ENCODE measurements around the gene CIITA.
"Not testable (repeated sequence)": the region's sequence is repeated elsewhere in the genome, so short reads cannot be mapped to it uniquely, and the experiment has no call there.

CIITA gene, protein sequence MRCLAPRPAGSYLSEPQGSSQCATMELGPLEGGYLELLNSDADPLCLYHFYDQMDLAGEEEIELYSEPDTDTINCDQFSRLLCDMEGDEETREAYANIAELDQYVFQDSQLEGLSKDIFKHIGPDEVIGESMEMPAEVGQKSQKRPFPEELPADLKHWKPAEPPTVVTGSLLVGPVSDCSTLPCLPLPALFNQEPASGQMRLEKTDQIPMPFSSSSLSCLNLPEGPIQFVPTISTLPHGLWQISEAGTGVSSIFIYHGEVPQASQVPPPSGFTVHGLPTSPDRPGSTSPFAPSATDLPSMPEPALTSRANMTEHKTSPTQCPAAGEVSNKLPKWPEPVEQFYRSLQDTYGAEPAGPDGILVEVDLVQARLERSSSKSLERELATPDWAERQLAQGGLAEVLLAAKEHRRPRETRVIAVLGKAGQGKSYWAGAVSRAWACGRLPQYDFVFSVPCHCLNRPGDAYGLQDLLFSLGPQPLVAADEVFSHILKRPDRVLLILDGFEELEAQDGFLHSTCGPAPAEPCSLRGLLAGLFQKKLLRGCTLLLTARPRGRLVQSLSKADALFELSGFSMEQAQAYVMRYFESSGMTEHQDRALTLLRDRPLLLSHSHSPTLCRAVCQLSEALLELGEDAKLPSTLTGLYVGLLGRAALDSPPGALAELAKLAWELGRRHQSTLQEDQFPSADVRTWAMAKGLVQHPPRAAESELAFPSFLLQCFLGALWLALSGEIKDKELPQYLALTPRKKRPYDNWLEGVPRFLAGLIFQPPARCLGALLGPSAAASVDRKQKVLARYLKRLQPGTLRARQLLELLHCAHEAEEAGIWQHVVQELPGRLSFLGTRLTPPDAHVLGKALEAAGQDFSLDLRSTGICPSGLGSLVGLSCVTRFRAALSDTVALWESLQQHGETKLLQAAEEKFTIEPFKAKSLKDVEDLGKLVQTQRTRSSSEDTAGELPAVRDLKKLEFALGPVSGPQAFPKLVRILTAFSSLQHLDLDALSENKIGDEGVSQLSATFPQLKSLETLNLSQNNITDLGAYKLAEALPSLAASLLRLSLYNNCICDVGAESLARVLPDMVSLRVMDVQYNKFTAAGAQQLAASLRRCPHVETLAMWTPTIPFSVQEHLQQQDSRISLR

GRCh38 chr16:10876799-10877341 is at the start of gene CIITA:
Gene CIITA, plus strand, starts transcription at chr16:10877202. Its CDS starts 129 bp downstream, at chr16:10877331.
- peak in 1 of 3 experiments; percentile 46 for DNase-seq (ENCODE audit: low read depth in 3 of 3)

- no peak for DNase-seq (ENCODE audit: low read depth in 3 of 3)
Observed at GRCh38 chr16:10827691-10828341, 49.2 kb upstream of the CIITA start.

DNA sequence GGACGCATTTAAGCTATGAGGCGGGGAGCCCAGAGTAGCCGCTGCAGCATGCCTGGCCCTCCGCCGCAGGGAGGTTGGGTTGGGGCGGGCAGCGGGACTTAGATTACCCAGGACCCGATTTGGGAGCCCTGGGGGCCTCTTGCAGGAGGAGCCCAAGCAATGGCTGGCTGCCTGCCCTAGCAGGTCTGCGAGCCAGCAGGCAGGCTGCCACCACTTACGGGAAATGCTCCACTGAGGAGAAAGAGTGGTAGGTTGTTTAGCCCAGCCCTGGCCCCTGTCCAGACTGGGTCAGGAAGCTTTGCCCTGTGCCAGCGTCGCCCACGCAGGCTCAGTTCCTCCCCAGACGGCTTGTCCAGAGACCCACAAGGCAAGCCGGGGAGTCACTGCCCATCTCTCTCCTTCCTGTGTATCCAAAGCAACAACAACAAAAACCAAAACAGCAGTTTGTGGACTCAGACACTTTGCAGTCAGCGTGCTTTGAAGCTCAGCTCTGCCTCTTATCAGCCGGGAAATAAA is 48.1 kb upstream of the CIITA start:
- DNase-seq (ENCODE audit: low read depth in 3 of 3): no peak

- not testable (repeated sequence) for DNase-seq (ENCODE audit: low read depth in 3 of 3)
Observed at GRCh38 chr16:10829390-10830098, 47.5 kb upstream of the CIITA start.

DNA sequence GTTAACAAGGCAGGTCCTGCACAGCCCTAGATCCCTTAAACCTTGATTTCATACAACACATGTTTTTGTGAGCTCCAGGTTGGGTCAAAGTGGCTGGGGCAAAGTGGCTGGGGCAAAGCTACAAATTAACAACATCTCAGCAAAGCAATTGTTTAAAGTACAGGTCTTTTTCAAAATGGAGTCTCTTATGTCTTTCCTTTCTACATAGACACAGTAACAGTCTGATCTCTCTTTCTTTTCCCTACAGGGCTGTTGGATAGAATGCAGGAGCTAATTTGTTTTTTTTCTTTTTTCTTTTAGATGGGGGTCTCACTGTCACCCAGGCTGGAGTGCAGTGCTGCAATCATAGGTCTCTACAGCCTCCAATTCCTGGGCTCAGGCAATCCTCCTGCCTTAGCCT is 46.8 kb upstream of the CIITA start:
- DNase-seq (ENCODE audit: low read depth in 3 of 3): not testable (repeated sequence)

DNA sequence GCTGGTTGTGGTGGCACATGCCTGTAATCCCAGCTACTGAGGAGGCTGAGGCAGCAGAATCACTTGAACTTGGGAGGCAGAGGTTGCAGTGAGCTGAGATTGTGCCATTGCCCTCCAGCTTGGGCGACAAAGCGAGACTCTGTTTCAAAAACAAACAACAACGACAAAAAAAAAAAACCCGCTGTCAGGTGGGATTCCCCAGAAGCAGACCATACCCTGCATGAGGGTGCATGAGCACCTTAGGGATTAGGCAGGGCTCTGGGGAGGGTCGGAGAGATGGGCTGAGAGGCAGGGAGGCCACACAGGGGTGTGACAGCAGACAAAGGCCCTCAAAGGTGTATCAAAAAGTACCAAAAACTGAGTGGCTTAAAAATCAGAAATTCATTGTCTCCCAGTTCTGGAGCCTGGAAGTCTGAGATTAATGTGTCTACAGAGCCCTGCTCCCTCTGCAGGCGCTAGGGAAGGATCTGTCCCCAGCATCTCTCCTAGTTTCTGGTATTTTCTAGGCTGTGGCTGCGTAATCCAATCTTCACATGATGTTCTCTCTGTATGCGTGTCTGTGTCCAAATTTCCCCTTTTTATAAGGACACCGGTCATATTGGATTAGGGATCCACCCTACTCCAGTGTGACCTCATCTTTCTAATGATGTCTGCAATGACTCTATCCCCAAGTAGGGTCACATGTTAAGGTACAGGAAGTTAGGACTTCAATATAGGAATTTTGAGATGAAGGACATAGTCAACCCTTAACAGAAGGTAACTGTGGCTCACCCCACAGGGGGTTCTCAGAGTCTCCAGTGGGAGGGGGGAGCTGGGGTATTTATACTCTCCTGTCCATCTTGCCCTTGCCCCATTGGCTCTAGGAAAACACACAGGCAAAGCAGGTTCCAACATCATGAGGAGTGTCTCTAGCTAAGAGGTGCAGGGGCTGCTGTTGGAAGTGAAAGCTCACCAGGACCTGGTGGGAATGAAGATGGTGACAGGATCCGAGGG is 44.8 kb upstream of the CIITA start:
- no peak for DNase-seq (ENCODE audit: low read depth in 3 of 3)

GRCh38 chr16:10833271-10833670 is 43.7 kb upstream of the CIITA start:
- DNase-seq (ENCODE audit: low read depth in 3 of 3): no peak

GRCh38 chr16:10834130-10834529 is 42.9 kb upstream of the CIITA start:
- DNase-seq (ENCODE audit: low read depth in 3 of 3): no peak

DNA sequence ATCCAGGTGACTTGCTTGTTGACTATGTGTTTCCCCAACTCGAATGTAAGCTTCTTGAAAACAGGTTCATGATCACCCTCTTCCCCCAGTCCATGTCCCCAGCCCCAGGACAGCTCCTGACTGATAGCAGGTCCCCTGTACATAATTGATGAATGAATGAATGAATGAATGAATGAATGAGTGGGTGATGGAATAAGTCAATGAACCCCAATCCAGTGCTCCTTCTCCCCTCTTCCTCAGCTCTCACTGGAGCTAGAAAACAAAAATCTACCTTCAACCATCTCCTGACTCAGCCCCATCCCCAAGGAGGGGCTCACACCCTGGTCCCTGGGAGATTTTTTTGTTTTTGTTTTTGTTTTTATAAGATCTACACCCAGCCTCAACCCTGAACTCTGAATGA is 42.2 kb upstream of the CIITA start:
- DNase-seq (ENCODE audit: low read depth in 3 of 3): no peak

DNA sequence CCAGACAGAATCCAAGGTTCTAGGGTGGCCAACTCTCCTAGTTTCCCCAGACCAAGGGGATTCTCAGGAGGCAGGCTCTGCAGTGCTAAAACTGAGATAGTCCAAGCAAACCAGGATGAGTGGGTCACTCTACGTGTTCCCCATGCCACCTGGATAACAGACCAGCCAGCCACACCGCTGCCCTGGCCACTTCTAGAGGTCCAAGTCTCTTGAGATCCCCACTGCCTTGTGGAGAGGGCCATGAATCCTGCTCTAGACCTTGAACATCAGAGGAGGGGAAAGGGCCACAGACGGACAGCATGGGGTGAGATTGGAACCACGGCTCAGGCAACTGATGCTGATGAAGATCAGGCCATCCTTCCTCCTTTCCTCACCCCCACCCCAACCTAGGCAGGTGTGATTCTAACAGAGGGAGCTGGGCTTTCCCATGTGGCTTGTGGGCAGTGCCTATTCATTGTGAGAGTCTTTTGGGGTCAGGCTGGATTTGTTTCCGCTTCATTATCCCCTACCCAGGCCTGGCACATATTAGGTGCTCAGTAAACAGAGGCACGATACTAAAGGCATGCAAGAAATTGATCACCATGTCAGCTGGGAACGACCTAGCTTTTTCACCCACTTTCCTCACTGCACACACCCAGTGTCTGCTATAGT is 41.6 kb upstream of the CIITA start:
- no peak for DNase-seq (ENCODE audit: low read depth in 3 of 3)

DNA sequence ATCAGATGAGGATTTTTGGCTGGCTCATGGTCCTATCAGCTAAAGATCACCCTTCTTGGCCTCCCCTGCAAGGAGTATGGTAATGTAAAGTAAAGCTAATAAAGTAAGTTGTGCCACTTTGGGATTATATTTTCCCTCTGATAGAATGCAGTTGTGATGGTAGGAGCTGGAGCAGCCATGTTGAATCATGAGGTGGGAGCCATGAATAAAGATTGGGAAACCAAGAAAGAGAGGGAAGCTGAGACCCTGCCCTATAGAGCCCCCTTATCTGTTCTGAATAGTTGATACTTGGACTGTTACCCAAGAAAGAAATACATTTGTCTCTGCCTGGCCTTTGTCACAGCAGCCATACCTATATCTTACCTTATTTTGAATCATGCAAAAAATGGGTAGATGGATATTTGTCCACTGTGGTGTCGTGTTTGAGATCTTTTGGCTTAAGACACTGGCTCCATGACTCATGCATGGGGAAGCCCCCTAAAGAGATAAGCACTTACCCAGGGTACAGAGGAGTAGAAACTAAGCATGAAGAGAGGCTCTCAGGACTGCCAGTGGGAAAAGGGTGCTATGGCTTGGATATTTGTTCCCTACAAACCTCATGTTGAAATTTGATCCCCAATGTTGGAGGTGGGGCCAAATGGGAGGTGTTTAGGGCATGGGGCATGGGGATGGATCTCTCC is 40.7 kb upstream of the CIITA start:
- DNase-seq (ENCODE audit: low read depth in 3 of 3): no peak

DNA sequence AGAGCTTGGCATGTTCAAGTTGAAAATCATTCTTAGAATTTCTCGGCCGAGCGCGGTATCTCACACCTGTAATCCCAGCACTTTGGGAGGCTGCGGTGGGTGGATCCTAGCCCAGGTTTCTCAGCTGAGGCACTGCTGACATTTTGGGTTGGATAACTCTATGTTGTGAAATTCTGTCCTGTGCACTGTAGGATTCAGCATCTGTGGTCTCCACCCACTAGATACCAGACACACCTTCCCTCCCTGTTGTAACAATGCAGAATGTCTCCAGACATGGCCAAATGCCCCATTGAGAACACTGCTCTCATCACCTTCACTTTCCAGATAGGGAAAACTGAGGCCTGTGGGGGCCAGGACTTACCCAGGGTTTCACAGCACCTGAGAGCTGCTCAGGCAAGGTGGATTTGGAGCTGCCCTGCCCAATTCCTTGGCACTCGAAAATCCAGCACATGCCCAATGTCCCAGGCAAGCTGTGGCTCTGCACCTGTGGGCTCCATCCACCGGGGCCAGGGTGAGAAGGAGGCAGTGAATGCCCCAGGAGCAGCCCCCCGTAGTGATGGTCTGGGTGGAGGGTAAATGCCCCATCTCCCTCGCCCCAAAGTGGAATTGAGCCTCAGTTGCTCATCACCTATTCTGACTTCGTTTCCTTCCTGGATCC is 38.3 kb upstream of the CIITA start:
- DNase-seq (ENCODE audit: low read depth in 3 of 3): no peak

- DNase-seq (ENCODE audit: low read depth in 3 of 3): no peak
Observed at GRCh38 chr16:10839279-10839666, 37.7 kb upstream of the CIITA start.

- DNase-seq (ENCODE audit: low read depth in 3 of 3): no peak
Observed at GRCh38 chr16:10840703-10841102, 36.3 kb upstream of the CIITA start.

DNA sequence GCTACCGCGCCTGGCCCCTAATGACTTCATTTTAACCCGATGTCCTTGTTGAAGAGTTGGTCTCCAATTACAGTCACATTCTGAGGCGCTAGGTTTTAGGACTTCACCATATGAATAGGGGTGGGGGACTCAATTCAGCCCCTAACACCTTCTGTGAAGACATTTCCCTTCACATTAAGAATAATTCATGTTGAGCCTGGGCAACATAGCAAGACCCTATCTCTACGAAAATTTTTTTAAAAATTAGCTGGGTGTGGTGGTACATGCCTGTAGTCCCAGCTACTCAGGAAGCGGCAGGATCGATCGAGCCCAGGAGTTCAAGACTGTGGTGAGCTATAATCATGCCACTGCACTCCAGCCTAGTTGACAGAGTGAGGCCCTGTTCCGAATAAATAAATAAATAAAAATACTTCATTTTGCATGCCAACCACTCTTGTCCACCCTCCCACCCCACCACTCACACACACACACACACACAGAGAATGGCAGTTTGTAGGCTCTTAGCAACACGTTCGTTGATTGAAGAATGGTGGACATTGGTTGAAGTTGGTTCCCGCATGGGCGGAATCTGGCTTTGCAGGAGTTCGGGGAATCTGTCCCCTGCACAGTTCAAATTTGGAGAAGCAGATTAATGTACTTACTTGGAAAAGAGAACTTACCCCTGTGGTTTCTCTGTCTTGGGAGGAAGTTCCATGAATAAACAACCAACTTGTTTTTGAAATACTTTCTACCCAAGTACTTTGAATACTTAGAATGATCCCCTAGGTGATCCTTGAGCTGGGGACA is 30.6 kb upstream of the CIITA start:
- no peak for DNase-seq (ENCODE audit: low read depth in 3 of 3)

DNA sequence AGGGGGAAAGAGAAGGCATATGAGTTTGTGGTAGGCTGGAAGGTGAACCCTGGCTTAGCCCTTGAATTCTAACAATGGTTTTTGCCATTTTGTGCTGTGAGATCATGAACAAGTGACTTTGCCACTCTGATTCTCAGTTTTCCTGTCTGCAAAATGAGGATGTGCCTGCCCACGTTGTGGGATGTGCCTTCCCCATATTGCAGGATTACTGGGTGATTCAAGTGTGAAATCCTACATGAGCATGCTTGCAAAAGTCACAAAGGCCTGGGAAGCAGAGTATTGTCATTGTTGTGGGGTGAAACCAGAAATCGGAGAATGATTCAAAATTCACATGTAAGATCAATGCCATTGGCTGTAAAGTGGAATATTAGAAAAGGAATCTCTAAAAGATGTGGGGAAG is 29.8 kb upstream of the CIITA start:
- no peak for DNase-seq (ENCODE audit: low read depth in 3 of 3)
